Left lobe of liver (tissue), 2 donors: ENCODE data around the gene MTFMT. TPM values are rescaled to one million over a fixed set of nuclear protein-coding genes. Genes with fewer than 3 reads are reported as not detected.

Experiments used
- ATAC-seq: fragments of 200-7000 bp; cut with Tn5 transposase; one replicate; pipeline ENCODE4 v1.9.1; 2020; ENCODE audit warnings: mild to moderate bottlenecking, moderate library complexity
- DNase-seq: peaks from one replicate; pipeline ENCODE4 v3.0.0-alpha.2; 2020; ENCODE audit warnings: low spot score
- total RNA-seq: library from RNA; stranded (reverse); gene quantifications from one replicate; pipeline ENCODE4 v1.2.1, GENCODE V29; 2021
- donor health status: DM: no; HTN: no; CAD: no; lungs with moderate emphysema.
- donor health status: DM: no; HTN: yes; CAD: no.

The MTFMT gene
- total RNA-seq, 1 donor from 2014 or later: 9.9 TPM

DNA sequence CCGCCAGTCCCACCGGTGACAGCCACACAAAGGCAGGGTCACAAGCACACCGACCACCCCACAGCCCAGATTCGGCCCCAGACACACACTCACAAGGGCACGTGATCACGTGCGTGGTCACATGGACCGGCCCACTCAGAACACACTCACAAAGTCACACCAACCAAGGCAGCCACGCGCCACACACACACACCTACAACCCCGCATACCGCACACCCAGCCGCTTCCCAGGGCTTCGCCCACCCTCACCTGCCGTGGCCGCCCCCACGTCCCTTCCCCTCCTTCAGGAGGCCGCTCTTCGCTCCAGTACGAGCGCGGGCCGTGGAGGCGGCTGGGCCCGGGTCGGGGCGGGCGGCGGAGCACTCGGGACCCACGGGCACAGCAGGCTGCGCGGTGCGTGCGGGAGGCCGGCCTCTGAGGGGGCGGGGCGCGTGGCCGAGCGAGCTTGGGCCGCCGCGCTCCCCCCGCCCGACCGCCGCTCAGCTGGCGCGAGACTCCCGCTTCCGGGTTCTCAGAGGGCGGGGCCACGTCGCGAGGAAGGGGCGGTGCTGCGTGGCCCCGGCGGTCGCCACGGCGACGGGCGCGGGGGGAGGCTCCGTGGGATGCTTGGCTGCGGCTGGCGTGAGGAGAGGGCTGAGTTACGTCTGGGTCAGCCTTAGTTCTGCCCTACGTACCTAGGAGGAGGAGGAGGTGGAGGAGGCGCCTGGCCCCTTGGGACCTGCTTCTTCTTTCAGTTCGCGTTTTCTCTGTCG, 39.8 kb downstream of the MTFMT start, which contains the start of gene SPG21:
Gene SPG21 (minus strand): TSS at position 499 of the 752 bp plus-strand sequence. CDS start 6,345 bp downstream, outside the sequence.
- peak; percentile 92 for DNase-seq
- peak; percentile 97 for ATAC-seq

DNA sequence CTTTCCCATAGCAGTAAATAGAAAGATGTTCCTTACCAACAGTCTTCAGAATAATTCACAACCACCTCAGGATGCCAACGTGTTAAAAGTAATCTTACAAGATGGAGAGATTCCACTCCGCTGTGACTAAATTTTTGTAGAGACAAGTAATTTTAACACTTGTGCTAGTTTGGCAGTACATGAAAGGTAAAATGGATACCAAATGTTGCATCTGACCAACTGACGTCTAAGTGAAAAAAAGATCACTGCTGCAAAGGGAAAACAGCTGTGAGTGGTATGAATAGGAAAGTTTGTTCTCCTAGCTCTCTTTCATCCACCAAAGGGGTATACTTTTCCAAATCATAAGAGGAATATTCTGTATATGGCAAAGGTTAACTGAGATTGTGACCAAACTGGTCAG, 42.3 kb downstream of the MTFMT start:
- DNase-seq (no peak), ATAC-seq (no peak)

DNA sequence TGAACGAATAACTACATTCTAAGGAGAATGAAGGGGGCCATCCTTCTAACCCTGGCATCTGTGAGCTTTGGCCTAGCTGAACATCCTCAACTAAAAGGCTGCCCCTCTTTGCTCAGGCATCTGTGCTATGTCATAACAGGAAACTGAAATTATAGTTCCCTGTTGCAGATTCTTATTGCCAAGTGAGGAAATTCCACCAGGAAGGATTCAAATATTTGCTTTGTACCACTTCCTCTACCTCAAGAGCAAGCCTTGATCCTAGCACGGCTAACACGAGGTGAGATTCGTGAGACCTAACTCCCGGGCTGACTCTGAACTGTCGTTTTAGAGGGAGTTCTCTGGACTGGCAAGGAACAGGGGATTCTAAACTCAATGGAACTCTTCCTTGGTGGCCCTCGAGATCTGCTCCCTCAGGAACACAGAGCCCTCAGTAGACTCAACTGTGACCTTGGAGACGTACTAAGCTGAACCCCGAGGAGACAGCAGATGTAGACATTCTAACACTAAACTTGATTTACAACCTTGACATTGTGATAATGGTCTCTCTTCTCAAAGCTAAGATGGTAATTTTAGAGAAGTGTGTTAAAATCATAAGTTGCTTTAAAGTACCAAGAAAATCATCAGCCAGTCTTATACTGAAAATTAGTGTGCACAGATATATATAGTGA, 43.9 kb downstream of the MTFMT start:
- no peak for DNase-seq
- ATAC-seq: no peak

DNA sequence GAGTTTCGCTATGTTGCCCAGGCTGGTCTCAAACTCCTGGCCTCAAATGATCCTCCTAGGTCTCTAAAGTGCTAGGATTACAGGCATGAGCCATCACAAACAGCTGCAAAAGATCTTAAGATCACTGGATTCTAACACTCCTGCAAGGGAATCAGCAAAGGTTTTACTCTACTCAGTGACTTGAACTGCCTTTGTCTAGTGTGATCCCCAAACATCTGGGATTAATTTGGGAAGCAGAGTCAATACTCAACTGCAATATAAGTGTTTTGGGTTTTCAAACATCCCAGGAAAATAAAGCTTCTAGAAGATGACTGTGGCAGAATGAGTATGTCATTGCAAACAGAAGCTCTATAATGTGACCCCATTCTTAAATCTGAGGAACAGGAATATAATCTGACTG, 47.0 kb downstream of the MTFMT start:
- ATAC-seq (no peak), DNase-seq (no peak)

DNA sequence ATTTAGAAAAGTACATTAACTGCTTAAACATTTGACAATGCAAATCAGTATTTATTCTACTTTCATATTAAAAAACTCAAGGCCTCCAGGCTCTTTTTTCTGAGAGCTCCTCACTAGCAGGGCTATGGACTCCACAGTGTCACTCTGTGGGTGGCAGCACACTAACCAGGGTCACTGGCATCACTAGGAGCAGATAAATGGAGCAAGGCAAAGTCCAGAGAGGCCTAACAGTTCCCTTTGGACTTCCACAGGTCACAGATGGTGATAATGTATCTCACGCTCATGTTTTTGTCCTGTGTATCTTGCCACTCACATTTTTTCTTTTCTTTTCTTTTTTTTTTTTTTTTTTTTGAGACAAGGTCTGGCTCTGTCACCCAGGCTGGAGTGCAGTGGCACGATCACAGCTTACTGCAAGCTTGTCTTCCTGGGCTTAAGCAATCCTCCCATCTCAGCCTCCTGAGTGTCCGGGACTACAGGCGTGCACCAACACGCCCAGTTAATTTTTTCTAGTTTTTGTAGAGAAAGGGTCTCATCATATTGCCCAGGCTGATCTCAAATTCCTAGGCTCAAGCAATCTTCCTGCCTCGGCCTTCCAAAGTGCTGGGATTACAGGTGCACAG, 47.5 kb downstream of the MTFMT start:
- peak; percentile 100 for ATAC-seq
- DNase-seq: peak; percentile 78

DNA sequence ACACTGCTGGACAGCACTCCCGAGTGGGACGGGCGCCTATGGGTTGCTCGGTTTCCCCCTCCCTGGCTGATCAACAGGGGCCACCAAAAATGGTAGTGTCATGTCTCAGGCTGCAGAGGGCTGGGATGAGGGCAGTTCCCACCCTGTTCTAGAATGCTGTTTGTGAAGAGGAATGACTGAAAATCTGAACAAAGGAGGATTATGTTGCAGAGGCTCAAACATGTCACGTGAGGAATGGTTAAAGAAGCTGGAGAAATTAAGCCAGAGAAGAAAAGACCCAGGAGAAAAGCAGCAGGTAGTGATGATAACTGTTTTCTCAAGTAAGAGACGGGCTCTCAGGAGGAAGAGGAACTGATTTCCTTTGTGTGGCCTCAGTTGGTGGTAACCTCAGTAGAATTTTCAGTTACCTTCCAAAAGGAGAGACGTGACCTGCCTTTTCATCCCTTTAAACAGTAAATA, 50.2 kb downstream of the MTFMT start:
- ATAC-seq (no peak), DNase-seq (no peak)

DNA sequence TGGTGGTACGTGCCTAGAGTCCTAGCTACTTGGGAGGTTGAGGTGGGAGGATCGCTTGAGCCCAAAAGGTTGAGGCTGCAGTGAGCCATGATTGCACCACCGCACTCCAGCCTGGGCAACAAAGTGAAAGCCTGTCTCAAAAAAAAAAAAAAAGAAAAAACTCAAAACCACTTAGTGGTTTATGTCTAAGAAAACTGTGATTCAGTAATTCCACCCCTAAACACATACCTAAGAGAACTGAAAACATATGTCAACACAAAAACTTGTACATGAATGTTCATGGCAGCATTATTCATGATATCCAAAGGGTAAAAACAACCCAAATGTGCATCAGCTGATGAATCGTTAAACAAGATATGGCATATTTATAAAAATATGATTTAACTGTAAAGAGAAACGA, 54.0 kb downstream of the MTFMT start:
- no peak for DNase-seq
- ATAC-seq: no peak

DNA sequence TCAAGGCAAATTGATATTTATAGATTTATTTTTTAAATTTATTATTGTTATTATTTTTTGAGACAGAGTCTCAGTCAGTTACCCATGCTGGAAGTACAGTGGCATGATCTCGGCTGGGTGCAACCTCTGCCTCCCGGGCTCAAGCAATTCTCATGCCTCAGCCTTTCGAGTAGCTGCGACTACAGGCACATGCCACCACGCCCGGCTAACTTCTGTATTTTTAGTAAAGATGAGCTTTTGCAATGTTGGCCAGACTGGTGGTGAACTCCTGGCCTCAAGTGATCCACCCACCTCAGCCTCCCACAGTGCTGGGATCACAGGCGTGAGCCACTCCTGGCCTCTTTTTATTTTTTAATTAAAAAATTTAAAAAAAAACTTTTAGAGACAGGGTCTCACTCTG, 58.7 kb downstream of the MTFMT start:
- ATAC-seq (no peak), DNase-seq (no peak)

DNA sequence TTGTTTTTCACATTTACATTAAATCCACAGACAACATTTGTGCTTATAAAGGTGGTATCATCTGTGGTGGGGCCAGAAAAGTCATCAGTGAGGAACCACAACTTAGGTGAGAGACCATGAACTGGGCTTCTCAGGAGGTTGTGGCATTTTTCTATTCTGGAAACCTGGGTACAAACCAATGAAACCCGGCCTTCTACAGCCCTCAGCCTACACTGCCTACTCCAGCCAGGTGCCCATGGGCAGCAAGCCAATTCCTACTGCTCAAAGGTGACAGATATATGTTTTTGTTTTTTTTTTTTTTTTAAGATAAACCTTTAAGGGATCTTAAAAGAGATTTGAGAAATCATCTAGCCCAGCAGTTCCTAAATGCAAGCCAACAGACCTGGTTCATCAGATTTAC, 60.0 kb downstream of the MTFMT start:
- no peak for DNase-seq

DNA sequence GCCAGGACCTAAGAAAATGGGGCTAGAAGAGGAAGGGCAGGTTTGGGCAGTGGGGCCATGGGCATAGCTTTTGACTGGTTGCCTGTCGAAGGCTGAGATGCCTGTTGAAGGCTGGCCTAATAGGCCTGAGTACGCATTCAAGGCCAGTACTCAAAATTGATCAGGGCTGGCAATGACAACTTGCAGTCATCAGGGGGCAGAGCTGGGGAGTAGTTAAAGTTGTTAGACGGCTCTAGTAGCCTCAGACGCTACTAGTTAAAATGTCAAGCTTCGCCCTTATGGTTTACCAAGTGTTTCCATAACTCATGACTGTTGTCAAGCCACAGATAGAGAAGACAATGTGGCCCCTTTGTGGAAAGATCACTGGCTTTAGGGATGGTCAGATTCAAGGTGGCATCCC, 68.4 kb downstream of the MTFMT start:
- ATAC-seq (no peak), DNase-seq (no peak)

More for the DNA sequence above, 60.0 kb downstream of the MTFMT start:
- no peak for ATAC-seq

DNA sequence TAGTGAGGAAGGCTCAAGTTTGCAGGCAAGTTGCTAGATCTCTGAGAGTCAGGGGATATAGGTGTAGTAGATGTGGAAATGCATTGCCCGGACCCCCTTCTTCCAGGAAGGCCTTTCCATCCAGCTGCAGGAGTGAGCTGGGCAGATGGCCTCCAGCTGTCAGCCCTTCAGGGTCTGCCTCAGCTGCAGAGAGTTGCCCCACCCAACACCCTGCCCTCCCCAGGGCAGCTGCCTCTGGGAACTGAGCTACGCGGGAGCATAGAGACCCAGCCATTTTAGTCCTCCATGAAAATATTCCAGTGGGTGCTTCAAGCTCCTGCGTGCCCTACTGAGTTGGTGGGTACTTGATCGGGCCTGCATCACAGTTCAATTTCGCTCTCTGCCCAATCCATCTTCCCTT, 69.3 kb downstream of the MTFMT start:
- DNase-seq: no peak
- ATAC-seq: no peak

DNA sequence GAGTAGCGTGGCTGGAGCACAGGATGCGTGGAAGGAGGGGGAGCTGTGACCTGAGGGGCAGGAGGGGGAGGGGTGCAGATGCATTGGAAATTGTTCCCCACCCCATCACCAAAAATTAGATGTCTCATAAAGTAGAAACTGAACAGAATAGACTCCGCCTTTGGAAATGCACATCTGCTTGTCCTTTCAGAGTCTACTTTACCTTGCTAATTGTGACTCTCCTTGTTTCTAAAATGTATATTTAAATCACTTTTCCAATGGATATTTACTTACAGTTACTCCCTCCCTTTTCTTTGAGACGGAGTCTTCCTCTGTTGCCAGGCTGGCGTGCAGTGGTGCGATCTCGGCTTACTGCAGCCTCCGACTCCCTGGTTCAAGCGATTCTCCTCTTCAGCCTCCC, 70.3 kb downstream of the MTFMT start:
- DNase-seq (no peak), ATAC-seq (no peak)

DNA sequence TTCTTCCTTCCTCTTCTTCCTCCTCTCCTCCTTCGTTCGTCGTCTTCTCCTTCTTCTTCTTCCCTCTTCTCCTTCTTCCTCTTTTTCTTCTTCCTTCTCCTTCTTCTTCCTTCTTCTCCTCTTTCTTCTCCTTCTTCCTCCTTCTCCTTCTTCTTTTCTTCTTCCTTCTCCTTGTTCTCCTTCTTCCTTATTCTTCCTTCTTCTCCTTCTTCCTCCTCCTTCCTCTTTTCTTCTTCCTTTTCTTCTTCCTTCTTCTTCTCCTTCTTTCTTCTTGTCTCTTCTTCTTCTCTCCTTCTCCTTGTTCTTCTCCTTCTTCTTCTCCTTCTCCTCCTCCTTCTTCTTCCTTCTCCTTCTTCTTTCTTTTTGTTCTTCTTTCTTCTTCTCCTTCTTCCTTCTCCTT, 75.0 kb downstream of the MTFMT start:
- no peak for ATAC-seq
- DNase-seq: no peak

DNA sequence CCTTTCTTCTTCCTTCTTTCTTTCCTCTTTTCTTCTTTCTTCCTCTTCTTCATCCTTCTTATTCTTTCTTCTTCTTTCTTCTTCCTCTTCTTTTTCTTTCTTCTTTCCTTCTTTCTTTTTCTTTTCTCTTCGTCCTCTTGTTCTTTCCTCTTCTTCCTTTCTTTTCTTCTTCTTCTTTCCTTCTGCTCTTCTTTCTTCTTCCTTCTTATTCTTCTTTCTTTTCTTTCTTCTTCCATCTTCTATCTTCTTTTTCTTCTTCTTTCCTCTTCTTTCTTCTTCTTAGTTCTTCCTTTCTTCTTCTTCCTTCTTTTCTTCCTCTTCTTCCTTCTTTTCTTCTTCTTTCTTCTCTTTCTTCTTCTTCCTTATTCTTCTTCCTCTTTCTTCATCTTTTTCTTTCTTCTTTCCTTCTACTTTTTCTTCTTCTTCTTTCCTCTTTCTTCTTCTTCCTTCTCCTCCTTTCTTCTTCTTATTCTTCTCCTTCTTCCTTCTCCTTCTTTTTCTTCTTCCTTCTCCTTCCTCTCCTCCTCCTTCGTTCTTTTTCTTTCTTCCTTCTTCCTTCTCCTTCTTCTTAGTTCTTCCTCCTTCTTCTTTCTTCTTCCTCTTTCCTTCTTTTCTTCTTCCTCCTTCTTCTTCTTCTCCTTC, 77.5 kb downstream of the MTFMT start:
- DNase-seq (no peak), ATAC-seq (no peak)

Other genes starting within 250 kb of the MTFMT start
- 0.93 TPM for gene PIF1, start 204.0 kb downstream of the MTFMT start, total RNA-seq
- 4.3 TPM for gene PLEKHO2, start 187.7 kb downstream of the MTFMT start, total RNA-seq
- gene ANKDD1A, start 117.7 kb downstream of the MTFMT start, total RNA-seq: 0.38 TPM
- gene SPG21, start 39.7 kb downstream of the MTFMT start, total RNA-seq: 35.7 TPM
- gene SLC51B, start 15.7 kb upstream of the MTFMT start, total RNA-seq: 0.75 TPM
- 0.15 TPM for gene RASL12, start 38.4 kb upstream of the MTFMT start, total RNA-seq
- gene KBTBD13, start 47.1 kb upstream of the MTFMT start, total RNA-seq: not detected
- 5.5 TPM for gene UBAP1L, start 85.6 kb upstream of the MTFMT start, total RNA-seq
- gene PDCD7, start 104.2 kb upstream of the MTFMT start, total RNA-seq: 9.7 TPM
- gene CLPX, start 155.7 kb upstream of the MTFMT start, total RNA-seq: 76.2 TPM
- 1.3 TPM for gene CILP, start 181.8 kb upstream of the MTFMT start, total RNA-seq